Measurements from ENCODE around the gene ASCL3.

Gene ASCL3

DNA sequence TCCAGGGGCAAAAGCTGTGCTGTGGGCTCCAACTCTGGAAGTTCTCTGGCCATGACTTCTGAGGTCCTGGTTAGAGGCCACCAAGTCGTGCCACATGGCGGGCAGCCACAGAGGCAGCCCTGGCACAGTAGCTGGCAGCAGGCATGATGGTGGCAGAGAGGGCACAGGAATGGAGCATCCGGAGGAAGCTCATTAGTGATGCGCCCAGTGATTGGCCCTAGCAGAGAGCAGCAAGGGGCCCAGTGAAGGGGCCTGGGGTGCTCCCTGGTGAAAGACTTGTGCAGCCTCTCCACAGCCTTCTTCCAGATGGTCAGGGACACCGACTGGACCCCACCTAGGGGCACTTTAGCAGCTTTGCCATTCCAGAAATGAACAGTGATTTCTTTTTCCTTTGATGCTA is 17.1 kb downstream of the ASCL3 start:
- TF ChIP-seq, protein P1, sequence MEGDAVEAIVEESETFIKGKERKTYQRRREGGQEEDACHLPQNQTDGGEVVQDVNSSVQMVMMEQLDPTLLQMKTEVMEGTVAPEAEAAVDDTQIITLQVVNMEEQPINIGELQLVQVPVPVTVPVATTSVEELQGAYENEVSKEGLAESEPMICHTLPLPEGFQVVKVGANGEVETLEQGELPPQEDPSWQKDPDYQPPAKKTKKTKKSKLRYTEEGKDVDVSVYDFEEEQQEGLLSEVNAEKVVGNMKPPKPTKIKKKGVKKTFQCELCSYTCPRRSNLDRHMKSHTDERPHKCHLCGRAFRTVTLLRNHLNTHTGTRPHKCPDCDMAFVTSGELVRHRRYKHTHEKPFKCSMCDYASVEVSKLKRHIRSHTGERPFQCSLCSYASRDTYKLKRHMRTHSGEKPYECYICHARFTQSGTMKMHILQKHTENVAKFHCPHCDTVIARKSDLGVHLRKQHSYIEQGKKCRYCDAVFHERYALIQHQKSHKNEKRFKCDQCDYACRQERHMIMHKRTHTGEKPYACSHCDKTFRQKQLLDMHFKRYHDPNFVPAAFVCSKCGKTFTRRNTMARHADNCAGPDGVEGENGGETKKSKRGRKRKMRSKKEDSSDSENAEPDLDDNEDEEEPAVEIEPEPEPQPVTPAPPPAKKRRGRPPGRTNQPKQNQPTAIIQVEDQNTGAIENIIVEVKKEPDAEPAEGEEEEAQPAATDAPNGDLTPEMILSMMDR (IDR thresholded peaks at IDR 0.05) = no peak
- H3K27ac ChIP-seq = no peak overlapping the region
- no peak overlapping the region for H3K4me3 ChIP-seq
- no peak for DNase-seq (ENCODE audit: low spot score)

DNA sequence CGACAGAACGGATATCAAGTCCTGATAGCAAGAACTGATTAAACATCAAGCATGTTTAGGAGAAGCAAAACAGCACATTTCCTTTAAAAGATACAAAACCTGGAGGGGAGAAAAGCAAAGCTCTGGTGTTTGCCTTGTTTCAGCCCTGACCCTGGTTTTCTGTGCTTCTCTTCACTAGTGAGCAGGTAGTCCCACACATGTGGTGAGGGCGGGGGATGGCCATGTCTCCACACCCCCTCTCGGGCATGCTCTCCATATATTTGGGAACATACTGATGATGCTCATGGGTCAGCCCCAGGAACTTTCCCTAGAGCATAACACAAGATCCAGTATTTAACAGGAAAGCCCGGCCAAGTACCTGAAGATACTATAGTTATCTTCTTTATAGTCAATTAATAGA is 20.1 kb downstream of the ASCL3 start:
- DNase-seq (ENCODE audit: low spot score) = no peak
- H3K4me3 ChIP-seq = no peak overlapping the region
- no peak overlapping the region for H3K27ac ChIP-seq
- TF ChIP-seq, protein P1 (IDR thresholded peaks at IDR 0.05) = no peak

DNA sequence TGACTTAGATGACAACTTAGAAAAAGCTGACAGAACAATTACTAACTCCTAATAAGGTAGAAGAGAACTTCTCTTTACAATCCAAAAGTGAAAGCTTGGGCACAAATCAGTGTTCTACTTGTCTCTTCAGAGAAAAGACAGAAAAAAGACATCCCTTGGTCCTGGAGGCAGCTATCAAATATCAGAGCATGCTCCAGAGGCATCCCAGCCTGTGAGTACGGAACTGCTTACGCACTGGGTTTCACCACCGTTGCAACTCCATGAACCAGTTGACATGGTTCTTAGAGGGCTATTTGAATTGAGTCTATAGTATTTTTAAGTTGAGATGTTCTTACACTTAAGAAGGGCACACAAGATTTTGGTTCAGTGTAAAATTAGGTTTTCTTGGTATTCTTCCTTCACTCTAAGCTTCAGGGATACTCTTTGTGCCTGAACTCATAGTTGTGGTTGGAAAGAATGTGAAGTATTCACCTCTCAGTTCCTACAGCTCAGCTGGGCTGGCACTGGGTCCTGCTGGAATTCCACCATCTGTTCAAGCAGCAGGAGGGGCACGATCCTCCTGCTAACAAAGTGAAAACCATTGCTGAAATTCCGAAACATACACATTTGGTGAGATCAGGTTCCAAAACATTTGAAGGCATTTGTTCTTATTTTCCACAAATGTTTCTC is 25.5 kb downstream of the ASCL3 start:
- DNase-seq (ENCODE audit: low spot score) = peak; percentile 12
- Histone ChIP-seq H3K27ac (peak overlapping the region; percentile 36 to 85), H3K4me3 (peak overlapping the region; percentile 13)
- TF ChIP-seq, protein P1 (IDR thresholded peaks at IDR 0.05) = no peak

DNA sequence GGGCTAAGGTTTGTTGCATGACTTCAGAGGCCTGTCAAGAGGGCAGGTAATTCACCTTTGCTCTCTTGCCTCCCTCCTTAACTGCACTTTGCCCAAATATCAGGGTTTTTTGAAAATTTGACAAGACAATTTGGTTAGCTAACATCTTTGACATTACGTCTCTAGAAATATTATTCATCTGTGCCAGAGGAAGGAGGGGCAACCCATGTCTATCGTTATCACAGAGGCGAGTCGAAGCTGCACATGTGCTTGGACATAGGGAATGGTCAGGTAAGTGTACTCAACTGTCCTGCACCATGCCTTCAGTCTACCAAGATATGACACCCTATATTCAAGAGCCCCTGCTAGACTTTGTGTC is 28.2 kb downstream of the ASCL3 start:
- H3K4me3 ChIP-seq = peak overlapping the region; percentile 47
- peak overlapping the region; percentile 29 to 50 for H3K27ac ChIP-seq

DNA sequence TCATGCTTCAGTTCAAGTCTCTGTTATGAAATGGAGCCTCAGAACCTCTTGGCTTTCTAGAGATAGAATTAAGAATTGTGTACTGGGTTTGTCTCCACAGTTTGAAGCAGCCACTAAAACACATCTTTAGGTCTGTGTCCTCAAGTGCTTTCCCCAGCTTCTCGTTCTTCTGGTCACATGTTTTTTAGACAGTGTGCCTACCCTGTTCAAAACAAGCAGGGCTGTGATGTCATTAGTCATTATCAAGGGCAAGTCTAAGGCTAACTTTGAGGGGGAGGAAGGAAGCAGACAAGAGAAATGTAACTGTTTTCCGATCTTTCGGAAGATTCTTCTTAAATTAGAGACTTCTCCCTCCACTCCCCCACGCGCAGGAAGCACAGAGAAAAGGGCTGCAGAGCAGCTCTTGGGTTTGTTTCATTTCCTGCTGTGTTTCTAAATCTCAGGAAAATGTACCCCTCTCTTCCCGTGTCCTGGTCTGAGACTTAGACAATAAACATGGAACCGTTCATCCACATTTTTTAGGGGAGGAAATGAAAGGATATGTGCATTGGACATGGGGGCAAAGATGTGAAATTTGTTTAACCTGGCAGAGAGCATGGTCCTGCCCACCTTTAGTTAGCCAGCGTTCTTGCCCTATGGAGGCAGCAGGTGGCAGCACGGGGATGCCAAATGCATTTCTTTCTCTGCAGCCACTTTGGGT is 28.7 kb downstream of the ASCL3 start:
- TF ChIP-seq, protein P1 (IDR thresholded peaks at IDR 0.05) = peak; percentile 43
- DNase-seq (ENCODE audit: low spot score) = no peak
- peak overlapping the region; percentile 29 to 50 for H3K27ac ChIP-seq
- peak overlapping the region; percentile 47 for H3K4me3 ChIP-seq

More for the DNA sequence above, 28.2 kb downstream of the ASCL3 start:
- no peak for DNase-seq (ENCODE audit: low spot score)
- TF ChIP-seq, protein P1 (IDR thresholded peaks at IDR 0.05) = peak; percentile 11

DNA sequence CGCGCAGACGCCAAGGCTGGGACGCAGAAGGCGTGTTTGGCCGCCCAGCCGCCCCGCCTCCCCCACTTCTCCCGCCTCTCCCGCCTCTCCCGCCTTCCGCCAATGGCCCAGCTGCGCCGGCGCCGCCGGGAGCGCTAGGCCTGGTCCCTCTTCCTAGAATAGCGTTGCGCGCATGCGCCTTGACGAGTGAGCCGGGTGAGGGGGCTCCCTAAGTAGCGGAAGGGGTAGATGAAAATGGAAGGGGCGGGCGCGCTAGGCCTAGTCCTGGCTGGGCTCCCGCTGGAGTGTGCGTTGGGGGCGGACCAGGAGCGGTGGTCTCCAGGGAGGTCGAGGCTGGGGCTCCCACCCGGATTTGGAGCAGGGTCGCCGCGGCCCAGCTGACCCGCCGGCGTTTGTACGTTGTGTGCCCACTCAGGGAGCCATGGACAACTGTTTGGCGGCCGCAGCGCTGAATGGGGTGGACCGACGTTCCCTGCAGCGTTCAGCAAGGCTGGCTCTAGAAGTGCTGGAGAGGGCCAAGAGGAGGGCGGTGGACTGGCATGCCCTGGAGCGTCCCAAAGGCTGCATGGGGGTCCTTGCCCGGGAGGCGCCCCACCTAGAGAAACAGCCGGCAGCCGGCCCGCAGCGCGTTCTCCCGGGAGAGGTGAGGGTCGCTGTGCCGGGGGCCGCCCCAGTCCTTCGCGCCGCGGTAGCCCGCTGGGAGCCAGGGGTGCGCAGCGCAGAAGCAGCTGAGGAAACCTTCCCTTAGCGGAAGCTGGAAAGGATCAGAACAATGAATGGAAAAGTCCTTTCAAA is 31.6 kb downstream of the ASCL3 start, which contains the start of gene AKIP1:
AKIP1 (plus strand) TSS at position 161 of the 795 bp plus-strand sequence; CDS start at position 422, 261 bp downstream.
- peak within 1 kb of the TSS; percentile 90 to 99 for H3K27ac ChIP-seq
- TF ChIP-seq, protein P1 (IDR thresholded peaks at IDR 0.05) = no peak

More for the DNA sequence above, 31.6 kb downstream of the ASCL3 start, which contains the start of gene AKIP1:
- H3K4me3 ChIP-seq = peak within 1 kb of the TSS; percentile 99
- DNase-seq (ENCODE audit: low spot score) = peak; percentile 95

Data from coronary artery (tissue), 2 donors.